ENCODE data around the gene ATAD1. TPM values are rescaled to one million over a fixed set of nuclear protein-coding genes. Genes with fewer than 3 reads are reported as not detected.

ATAD1 gene
- total and polyA plus RNA-seq, 9 of the 15 experiments (the other 6 are each of a cell fraction or from before 2014, with no cell fraction given): 11.3 to 33.8 (median 27.3) TPM

DNA sequence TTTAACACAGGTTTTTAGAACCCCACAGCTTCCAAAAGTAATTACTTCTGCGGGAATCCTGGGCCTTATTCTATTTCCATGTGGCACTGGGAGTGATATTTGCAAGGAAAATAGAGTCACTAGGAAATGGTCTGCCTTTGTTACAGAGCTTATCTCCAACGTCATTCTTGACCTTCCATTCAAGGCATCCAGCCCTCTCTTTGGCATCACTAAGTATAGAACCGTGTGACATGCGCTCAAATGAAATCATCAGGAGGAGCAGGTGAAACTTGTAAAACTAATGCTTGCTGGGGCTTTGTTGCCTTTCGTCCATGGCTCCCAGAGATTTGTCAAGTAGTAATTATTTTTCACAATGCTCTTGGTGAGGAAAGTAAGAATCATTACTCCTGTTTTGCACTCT lies 84.9 kb downstream of the ATAD1 start (continued):
- TF ChIP-seq, protein P1, sequence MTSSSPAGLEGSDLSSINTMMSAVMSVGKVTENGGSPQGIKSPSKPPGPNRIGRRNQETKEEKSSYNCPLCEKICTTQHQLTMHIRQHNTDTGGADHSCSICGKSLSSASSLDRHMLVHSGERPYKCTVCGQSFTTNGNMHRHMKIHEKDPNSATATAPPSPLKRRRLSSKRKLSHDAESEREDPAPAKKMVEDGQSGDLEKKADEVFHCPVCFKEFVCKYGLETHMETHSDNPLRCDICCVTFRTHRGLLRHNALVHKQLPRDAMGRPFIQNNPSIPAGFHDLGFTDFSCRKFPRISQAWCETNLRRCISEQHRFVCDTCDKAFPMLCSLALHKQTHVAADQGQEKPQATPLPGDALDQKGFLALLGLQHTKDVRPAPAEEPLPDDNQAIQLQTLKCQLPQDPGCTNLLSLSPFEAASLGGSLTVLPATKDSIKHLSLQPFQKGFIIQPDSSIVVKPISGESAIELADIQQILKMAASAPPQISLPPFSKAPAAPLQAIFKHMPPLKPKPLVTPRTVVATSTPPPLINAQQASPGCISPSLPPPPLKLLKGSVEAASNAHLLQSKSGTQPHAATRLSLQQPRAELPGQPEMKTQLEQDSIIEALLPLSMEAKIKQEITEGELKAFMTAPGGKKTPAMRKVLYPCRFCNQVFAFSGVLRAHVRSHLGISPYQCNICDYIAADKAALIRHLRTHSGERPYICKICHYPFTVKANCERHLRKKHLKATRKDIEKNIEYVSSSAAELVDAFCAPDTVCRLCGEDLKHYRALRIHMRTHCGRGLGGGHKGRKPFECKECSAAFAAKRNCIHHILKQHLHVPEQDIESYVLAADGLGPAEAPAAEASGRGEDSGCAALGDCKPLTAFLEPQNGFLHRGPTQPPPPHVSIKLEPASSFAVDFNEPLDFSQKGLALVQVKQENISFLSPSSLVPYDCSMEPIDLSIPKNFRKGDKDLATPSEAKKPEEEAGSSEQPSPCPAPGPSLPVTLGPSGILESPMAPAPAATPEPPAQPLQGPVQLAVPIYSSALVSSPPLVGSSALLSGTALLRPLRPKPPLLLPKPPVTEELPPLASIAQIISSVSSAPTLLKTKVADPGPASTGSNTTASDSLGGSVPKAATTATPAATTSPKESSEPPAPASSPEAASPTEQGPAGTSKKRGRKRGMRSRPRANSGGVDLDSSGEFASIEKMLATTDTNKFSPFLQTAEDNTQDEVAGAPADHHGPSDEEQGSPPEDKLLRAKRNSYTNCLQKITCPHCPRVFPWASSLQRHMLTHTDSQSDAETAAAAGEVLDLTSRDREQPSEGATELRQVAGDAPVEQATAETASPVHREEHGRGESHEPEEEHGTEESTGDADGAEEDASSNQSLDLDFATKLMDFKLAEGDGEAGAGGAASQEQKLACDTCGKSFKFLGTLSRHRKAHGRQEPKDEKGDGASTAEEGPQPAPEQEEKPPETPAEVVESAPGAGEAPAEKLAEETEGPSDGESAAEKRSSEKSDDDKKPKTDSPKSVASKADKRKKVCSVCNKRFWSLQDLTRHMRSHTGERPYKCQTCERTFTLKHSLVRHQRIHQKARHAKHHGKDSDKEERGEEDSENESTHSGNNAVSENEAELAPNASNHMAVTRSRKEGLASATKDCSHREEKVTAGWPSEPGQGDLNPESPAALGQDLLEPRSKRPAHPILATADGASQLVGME (CRISPR knock-in tag; IDR thresholded peaks at IDR 0.05): no peak
- TF ChIP-seq CAMTA2 (CRISPR knock-in tag; conservative IDR thresholded peaks at IDR 0.05) (no peak), CBX2 (IDR thresholded peaks at IDR 0.05; ENCODE audit: insufficient read depth, low read length, poor library complexity, severe bottlenecking) (no peak), ILF3 (IDR thresholded peaks at IDR 0.05; ENCODE audit: borderline replicate concordance) (no peak), SMARCC2 (IDR thresholded peaks at IDR 0.05; ENCODE audit: low read depth) (no peak), CBFA2T2 (conservative IDR thresholded peaks at IDR 0.05) (no peak)
- TF ChIP-seq, protein P2, sequence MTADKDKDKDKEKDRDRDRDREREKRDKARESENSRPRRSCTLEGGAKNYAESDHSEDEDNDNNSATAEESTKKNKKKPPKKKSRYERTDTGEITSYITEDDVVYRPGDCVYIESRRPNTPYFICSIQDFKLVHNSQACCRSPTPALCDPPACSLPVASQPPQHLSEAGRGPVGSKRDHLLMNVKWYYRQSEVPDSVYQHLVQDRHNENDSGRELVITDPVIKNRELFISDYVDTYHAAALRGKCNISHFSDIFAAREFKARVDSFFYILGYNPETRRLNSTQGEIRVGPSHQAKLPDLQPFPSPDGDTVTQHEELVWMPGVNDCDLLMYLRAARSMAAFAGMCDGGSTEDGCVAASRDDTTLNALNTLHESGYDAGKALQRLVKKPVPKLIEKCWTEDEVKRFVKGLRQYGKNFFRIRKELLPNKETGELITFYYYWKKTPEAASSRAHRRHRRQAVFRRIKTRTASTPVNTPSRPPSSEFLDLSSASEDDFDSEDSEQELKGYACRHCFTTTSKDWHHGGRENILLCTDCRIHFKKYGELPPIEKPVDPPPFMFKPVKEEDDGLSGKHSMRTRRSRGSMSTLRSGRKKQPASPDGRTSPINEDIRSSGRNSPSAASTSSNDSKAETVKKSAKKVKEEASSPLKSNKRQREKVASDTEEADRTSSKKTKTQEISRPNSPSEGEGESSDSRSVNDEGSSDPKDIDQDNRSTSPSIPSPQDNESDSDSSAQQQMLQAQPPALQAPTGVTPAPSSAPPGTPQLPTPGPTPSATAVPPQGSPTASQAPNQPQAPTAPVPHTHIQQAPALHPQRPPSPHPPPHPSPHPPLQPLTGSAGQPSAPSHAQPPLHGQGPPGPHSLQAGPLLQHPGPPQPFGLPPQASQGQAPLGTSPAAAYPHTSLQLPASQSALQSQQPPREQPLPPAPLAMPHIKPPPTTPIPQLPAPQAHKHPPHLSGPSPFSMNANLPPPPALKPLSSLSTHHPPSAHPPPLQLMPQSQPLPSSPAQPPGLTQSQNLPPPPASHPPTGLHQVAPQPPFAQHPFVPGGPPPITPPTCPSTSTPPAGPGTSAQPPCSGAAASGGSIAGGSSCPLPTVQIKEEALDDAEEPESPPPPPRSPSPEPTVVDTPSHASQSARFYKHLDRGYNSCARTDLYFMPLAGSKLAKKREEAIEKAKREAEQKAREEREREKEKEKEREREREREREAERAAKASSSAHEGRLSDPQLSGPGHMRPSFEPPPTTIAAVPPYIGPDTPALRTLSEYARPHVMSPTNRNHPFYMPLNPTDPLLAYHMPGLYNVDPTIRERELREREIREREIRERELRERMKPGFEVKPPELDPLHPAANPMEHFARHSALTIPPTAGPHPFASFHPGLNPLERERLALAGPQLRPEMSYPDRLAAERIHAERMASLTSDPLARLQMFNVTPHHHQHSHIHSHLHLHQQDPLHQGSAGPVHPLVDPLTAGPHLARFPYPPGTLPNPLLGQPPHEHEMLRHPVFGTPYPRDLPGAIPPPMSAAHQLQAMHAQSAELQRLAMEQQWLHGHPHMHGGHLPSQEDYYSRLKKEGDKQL (CRISPR knock-in tag; IDR thresholded peaks at IDR 0.05; ENCODE audit: borderline replicate concordance): no peak
